GM13976 (cell line): Measurements from ENCODE around the gene ADGRL1.
A peak's percentile ranks its signal among the peaks of the same experiment; 100 is the strongest.

Experiments
- DNase-seq: peaks from one replicate; pipeline ENCODE4 v3.0.0; 2012; ENCODE audit warnings: low spot score
- in situ Hi-C: fragments of 300-500 bp; cut with MboI; formaldehyde crosslinking; loops from one replicate; pipeline ENCODE4 v1.12.0; 2022; ENCODE audit warnings: low sequenced_read_pairs, mixed read lengths, inconsistent platforms; ENCODE audit not compliant: unreplicated experiment
- TF ChIP-seq, protein P1 (sequence below): IDR thresholded peaks from 2 replicates; pipeline ENCODE4 v1.5.1; 2012; ENCODE audit warnings: borderline replicate concordance, mild to moderate bottlenecking; ENCODE audit not compliant: insufficient read depth; ENCODE audit errors: extremely low read depth, missing control alignments, control extremely low read depth

Gene ADGRL1

DNA sequence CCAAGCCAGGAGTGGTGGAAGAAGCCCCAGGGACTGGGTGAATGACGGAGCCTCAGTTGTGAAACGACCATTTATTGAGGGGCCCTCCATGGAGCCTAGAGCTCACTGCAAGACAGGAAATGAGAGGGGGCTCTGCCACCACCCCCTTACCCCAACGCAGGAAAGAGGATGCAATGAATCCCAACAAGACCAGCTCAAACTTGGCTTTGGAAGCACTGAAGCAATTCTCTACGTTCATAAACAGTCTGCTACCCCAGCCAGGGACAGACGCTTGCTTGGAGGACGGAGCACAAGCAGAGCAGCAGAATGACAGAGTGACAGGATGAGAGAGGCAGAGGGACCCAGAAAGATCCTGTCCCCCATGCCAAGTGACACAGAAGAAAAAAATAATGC is 89.4 kb downstream of the ADGRL1 start:
- TF ChIP-seq, protein P1, sequence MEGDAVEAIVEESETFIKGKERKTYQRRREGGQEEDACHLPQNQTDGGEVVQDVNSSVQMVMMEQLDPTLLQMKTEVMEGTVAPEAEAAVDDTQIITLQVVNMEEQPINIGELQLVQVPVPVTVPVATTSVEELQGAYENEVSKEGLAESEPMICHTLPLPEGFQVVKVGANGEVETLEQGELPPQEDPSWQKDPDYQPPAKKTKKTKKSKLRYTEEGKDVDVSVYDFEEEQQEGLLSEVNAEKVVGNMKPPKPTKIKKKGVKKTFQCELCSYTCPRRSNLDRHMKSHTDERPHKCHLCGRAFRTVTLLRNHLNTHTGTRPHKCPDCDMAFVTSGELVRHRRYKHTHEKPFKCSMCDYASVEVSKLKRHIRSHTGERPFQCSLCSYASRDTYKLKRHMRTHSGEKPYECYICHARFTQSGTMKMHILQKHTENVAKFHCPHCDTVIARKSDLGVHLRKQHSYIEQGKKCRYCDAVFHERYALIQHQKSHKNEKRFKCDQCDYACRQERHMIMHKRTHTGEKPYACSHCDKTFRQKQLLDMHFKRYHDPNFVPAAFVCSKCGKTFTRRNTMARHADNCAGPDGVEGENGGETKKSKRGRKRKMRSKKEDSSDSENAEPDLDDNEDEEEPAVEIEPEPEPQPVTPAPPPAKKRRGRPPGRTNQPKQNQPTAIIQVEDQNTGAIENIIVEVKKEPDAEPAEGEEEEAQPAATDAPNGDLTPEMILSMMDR: no peak
- DNase-seq: no peak
- in situ Hi-C loops: no loop called here

DNA sequence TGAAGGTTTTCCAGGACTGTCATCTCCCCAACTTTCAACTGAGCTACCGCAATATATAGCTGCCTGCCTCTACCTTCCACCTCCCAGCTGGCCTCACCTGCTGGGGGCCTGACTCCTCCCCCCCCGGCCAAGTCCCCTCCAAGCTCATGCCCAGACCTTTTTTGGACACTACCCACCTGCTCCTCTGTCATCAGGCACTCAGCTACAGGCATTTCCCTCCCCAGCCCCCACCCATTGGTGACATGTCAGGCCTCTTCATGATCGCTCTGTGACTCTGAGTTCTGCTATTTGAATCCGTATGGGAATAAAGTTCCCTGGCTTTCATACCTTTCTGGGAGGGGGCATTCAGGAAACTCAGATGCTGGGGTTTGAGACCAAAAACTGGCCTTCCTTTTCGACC is 90.2 kb downstream of the ADGRL1 start:
- TF ChIP-seq, protein P1: no peak
- no peak for DNase-seq
- in situ Hi-C loops: no loop called here

DNA sequence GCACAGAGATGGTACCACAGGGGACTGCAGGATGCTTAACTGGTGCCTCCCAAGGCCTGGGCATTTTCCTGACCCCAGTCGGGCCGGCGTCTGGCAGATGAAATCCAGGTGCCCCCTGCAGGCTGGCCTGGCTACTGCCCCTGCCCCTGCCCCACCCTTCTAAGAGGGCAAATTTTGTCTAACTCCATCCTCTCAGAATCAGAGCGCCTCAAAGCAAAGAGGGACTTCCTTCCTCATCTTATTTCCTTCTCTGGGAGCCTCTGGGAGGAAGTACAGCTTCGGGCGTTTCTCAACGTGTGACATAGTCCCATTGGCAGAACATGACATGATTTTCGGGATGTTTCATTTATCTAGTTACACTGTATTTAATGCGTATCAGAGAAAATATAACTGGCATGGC is 91.1 kb downstream of the ADGRL1 start:
- TF ChIP-seq, protein P1: peak; percentile 42
- peak; percentile 69 for DNase-seq
- in situ Hi-C loops: no loop called here

DNA sequence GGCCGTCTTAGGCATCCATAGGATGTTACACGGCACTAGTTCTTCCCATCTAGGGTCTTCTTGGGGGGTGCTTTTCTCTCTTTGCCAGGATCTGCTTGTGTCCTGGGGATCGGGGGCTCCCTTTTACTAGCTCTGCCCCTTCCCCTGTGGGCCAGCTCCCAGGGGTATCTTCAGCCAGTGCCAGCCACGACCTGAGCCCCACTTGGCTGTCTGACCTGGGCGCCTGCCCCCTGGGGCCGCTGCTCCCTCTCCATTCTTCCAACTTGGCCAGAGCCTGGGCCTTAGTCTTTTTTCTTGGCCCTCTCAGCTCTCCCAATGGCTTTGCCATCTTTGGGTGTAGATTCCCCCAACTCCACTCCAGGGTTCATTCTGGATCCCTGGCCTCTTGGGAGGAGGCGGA is 91.5 kb downstream of the ADGRL1 start:
- TF ChIP-seq, protein P1: no peak
- in situ Hi-C loops: no loop called here
- no peak for DNase-seq

DNA sequence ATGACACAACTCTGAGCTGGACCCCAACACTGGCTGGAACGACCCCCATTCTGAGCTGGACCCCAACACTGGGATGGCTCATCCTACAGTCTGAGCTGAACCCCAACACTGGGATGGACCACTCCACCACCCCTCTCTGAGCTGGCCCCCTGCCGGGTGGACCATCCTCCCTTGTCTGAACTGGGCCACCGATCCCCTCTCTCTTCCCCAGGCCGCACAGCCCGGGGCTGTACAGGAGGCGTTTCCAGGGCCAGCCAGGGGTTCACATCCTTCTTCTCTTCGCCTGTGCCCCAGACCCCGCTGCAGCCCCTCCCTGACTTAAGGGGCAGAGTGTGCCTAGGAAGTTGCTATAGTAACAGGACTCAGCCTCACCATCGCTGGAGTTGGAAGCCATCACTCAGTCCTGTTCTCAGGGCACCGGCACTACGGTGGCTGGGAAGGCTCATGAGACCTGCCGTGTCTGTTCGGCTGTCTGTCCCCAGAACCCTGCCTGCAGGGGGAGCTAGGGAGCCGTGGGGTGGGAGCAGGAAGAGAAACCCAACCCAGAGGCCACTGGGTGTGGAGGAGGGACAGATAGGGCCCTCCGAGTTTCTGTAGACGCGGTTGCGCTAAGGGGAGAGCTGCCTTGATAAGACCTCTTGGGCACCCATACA is 92.1 kb downstream of the ADGRL1 start:
- DNase-seq: no peak
- in situ Hi-C loops: no loop called here
- TF ChIP-seq, protein P1: no peak

DNA sequence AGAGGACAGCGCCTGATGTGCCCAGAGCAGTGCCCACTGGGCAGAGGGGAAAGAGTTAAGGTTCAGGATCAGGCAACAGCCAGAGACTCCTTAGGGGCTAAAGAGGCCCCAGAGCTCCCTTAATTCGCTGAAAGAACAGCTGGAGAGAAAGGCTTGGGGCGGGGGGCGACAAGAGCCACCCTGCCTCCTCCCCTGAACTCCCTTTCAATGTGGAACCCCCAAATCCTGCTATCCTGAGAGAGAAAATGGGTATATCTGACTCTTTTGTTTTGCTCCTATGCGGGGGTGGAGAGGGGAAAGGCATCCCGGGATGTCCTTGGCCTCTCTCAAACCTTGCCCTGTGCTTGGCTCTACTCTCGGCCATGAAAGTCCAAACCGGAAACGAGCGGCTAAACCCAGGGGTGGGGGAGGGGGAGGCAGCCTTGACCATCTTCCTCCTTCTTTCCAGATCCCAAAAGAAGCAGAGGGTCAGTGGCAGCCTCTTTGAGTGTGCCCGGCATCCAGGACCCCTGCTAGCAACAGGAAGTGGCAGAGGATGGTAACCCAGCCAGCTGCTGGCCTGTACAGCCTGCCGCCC is 93.1 kb downstream of the ADGRL1 start:
- TF ChIP-seq, protein P1: no peak
- in situ Hi-C loops: no loop called here
- no peak for DNase-seq
